A673 (cell line): ENCODE results near the gene CACNA2D3. TPM values are rescaled to one million over a fixed set of nuclear protein-coding genes. Genes with fewer than 3 reads are reported as not detected.
"Not testable (repeated sequence)": the region's sequence is repeated elsewhere in the genome, so short reads cannot be mapped to it uniquely, and the experiment has no call there.

ENCODE experiments used
- BruUV-seq: library from RNA; stranded (reverse); fragments of 400-500 nt; replicated peaks from 2 replicates; lab custom pipeline; 2021; lab: Mats Ljungman, UMichigan
- CTCF ChIA-PET: fragments of 300-600 bp; sonication (Branson Sonifier 250); formaldehyde crosslinking; loops from one replicate; lab custom pipeline; 2022; ENCODE audit warnings: antibody characterized with exemption; lab: Charles Lee
- POLR2A ChIA-PET: fragments of 300-600 bp; sonication (Branson Sonifier 250); formaldehyde crosslinking; loops from one replicate; lab custom pipeline; 2022; ENCODE audit warnings: antibody characterized with exemption; ENCODE audit not compliant: low non-redundant PET; lab: Charles Lee
- DNase-seq: peaks from one replicate; pipeline ENCODE4 v3.0.0-alpha.2; 2015; ENCODE audit warnings: low spot score
- H3K27ac ChIP-seq: fragments of 200-600 bp; sonication (generic); 2 replicates; pipeline ENCODE4 v1.5.1; 2016; ENCODE audit warnings: mixed run types, low read depth, mild to moderate bottlenecking, mixed read lengths, antibody characterized with exemption, low read length; ENCODE audit not compliant: poor library complexity, severe bottlenecking
- H3K27me3 ChIP-seq: fragments of 200-600 bp; sonication (generic); replicated peaks from 2 replicates; pipeline ENCODE4 v1.6.1; 2017; ENCODE audit warnings: mixed run types, low read depth, mild to moderate bottlenecking, mixed read lengths, antibody characterized with exemption, low read length; ENCODE audit not compliant: insufficient read depth, poor library complexity
- H3K36me3 ChIP-seq: fragments of 200-600 bp; sonication (generic); 2 replicates; pipeline ENCODE4 v1.6.1; 2016; ENCODE audit warnings: mixed run types, mild to moderate bottlenecking, mixed read lengths, antibody characterized with exemption, low read length; ENCODE audit not compliant: insufficient read depth, poor library complexity, severe bottlenecking
- H3K4me1 ChIP-seq: fragments of 200-600 bp; sonication (generic); 2 replicates; pipeline ENCODE4 v1.6.1; 2017; ENCODE audit warnings: mixed run types, mild to moderate bottlenecking, mixed read lengths, antibody characterized with exemption, low read length; ENCODE audit not compliant: insufficient read depth, poor library complexity, severe bottlenecking
- H3K4me3 ChIP-seq: fragments of 200-600 bp; sonication (generic); 2 replicates; pipeline ENCODE4 v1.5.1; 2016; ENCODE audit warnings: low read depth, mixed run types, mild to moderate bottlenecking, mixed read lengths, low read length; ENCODE audit not compliant: poor library complexity, severe bottlenecking
- H3K9me3 ChIP-seq: fragments of 200-600 bp; sonication (generic); 2 replicates; pipeline ENCODE4 v1.6.1; 2016; ENCODE audit warnings: mixed run types, low read depth, mild to moderate bottlenecking, mixed read lengths, antibody characterized with exemption, low read length; ENCODE audit not compliant: poor library complexity, severe bottlenecking
- EZH2 ChIP-seq: fragments of 200-600 bp; sonication (generic); IDR thresholded peaks from 2 replicates; pipeline ENCODE4 v1.6.1; 2017; ENCODE audit warnings: borderline replicate concordance, low read depth, mild to moderate bottlenecking, mixed read lengths, antibody characterized with exemption, low read length; ENCODE audit not compliant: poor library complexity, severe bottlenecking
- intact Hi-C: fragments of 100-400 bp; cut with micrococcal nuclease; formaldehyde crosslinking; loops from one replicate; pipeline ENCODE4 v1.10.0; 2022; ENCODE audit not compliant: unreplicated experiment
- total RNA-seq: library from RNA; stranded (reverse); gene quantifications from 2 replicates; pipeline ENCODE4 v1.2.3, GENCODE V29; 2021
- TF ChIP-seq, protein P1 (sequence below): fragments of 300-800, 200-600 bp; sonication (generic); conservative IDR thresholded peaks from 2 replicates; pipeline ENCODE4 v1.5.1; 2017; ENCODE audit warnings: low read depth, mild to moderate bottlenecking, antibody characterized with exemption, low read length, moderate library complexity, mixed read lengths

CACNA2D3 gene
- total RNA-seq, 1 experiment from 2014 or later: not detected

DNA sequence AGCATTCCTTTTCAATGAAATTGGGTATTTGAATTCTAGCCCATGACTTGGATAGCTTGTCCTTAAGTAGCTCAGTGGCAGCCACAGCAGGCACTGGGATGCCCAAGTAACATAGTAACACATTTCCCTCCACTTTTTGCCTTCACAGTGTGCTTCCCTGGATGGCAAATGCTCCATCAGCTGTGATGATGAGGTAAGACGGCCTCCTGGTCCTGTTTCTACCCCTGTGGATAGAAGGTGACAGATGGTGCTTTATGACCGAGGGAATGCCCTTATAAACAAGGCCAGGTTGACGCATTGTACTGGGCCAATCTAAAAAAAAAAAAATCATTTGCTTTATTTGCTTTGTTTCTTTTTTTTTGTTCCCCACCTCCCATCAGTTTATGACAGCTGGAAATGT lies 847.3 kb downstream of the CACNA2D3 start:
- CTCF ChIA-PET: no interaction called here
- no peak for DNase-seq

DNA sequence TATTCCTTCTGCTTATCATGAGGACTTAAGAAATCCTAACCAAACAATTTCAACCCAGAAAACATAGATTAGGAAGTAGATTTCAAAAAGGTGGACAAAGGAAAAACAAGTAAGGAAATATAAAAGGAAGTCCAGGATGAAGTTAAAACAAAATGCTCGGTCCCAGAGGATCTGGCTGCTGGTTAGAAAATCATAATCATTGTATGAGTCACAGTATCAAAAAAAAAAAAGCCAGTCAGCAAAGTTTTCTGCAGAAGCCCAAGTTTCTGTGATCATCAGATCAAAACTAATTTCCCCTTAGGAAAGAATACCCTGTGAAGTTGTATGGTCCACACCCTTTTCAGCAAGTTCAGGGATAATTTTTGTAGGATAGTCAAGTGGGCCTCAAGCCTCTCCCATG lies 848.5 kb downstream of the CACNA2D3 start:
- no peak overlapping the region for H3K4me3 ChIP-seq
- ChIA-PET POLR2A (interaction anchor here (0.6 kb wide), 1 partner anchor 92 kb away, joined by 4 read pairs; no protein-coding TSS in a partner anchor), CTCF (no interaction called here)
- H3K27me3 ChIP-seq: no peaks in the 10 kb centered on the region
- no peak overlapping the region for H3K27ac ChIP-seq
- DNase-seq: no peak
- H3K9me3 ChIP-seq: no peaks in the 10 kb centered on the region
- no peak for TF ChIP-seq EZH2
- H3K4me1 ChIP-seq: no peaks in the 10 kb centered on the region
- BruUV-seq: no TSS peak
- intact Hi-C loops: no loop called here
- no peaks in the 10 kb centered on the region for H3K36me3 ChIP-seq

More for the DNA sequence above, 847.3 kb downstream of the CACNA2D3 start:
- intact Hi-C loops: no loop called here
- Histone ChIP-seq H3K27ac (no peak overlapping the region), H3K4me1 (no peaks in the 10 kb centered on the region), H3K36me3 (no peaks in the 10 kb centered on the region), H3K27me3 (no peaks in the 10 kb centered on the region), H3K4me3 (no peak overlapping the region), H3K9me3 (no peaks in the 10 kb centered on the region)
- TF ChIP-seq, protein P1, sequence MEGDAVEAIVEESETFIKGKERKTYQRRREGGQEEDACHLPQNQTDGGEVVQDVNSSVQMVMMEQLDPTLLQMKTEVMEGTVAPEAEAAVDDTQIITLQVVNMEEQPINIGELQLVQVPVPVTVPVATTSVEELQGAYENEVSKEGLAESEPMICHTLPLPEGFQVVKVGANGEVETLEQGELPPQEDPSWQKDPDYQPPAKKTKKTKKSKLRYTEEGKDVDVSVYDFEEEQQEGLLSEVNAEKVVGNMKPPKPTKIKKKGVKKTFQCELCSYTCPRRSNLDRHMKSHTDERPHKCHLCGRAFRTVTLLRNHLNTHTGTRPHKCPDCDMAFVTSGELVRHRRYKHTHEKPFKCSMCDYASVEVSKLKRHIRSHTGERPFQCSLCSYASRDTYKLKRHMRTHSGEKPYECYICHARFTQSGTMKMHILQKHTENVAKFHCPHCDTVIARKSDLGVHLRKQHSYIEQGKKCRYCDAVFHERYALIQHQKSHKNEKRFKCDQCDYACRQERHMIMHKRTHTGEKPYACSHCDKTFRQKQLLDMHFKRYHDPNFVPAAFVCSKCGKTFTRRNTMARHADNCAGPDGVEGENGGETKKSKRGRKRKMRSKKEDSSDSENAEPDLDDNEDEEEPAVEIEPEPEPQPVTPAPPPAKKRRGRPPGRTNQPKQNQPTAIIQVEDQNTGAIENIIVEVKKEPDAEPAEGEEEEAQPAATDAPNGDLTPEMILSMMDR: no peak
- no peak for TF ChIP-seq EZH2
- POLR2A ChIA-PET: no interaction called here
- no TSS peak for BruUV-seq

DNA sequence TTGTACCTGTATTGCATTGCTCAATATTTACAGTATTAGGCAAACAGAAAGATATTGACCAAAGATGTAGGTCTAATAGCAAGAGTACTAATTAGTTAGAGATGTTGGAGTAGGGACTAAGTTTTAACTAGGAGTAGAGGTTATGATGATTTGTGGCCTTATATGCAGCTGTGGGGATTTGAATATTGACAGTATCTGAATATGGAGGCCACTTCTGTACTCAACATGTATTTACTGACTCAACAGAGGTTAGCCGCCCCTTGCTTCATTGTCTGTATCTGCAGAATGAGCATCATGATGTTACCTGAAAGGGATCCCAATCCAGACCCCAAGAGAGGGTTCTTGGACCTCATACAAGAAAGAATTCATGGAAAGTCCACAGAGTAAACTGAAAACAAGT lies 855.1 kb downstream of the CACNA2D3 start:
- Histone ChIP-seq H3K36me3 (no peaks in the 10 kb centered on the region), H3K9me3 (no peaks in the 10 kb centered on the region), H3K4me1 (no peaks in the 10 kb centered on the region), H3K4me3 (no peak overlapping the region), H3K27ac (no peak overlapping the region), H3K27me3 (no peaks in the 10 kb centered on the region)
- ChIA-PET CTCF (no interaction called here), POLR2A (no interaction called here)
- intact Hi-C loops: no loop called here
- BruUV-seq: no TSS peak
- no peak for TF ChIP-seq EZH2
- TF ChIP-seq, protein P1: no peak
- DNase-seq: no peak

DNA sequence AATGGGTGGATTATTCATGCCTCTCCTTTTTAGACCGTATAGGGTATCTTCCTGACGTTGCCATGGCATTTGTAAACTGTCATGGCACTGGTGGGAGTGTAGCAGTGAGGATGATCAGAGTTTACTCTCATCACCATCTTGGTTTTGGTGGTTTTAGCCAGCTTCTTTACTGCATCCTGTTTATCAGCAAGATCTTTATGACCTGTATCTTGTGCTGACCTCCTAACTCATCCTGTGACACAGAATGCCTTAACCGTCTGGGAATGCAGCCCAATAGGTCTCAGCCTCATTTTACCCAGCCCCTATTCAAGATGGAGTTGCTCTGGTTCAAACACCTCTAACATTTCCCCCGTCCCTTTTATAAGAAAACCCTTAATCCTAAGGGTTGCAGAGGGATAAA lies 855.6 kb downstream of the CACNA2D3 start:
- DNase-seq, H3K36me3 ChIP-seq, CTCF ChIA-PET, intact Hi-C loops, H3K27me3 ChIP-seq, POLR2A ChIA-PET, H3K27ac ChIP-seq, H3K9me3 ChIP-seq, H3K4me1 ChIP-seq, BruUV-seq, H3K4me3 ChIP-seq: not testable (repeated sequence)
